ENCODE results near the gene CREB3L1.

DNA sequence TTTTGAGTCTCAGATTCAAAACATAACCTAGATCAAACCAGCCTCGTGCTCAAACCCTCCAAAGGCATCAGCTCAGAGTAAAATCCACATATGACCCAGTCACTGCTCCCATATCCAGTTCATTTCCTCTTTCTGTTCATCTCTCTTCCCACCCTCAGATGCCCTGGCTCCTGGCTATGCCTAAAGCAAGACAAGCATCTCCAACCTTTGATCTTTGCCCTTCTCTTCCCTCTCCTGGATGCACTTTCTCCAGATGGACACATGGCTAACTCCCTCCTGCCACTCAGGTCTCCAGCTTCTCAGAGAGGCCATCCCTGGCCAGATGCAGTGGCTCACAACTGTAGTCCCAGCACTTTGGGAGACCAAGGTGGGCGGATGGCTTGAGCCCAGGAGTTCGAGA is 14.3 kb upstream of the CREB3L1 start:
- TF ChIP-seq POLR2A (IDR thresholded peaks at IDR 0.05; ENCODE audit: low read length) (no peak), GATA1 (IDR thresholded peaks at IDR 0.05; ENCODE audit: low read depth, low read length) (no peak)

Measured in erythroblast (primary cell).